ENCODE data around the gene CGB3. TPM values are rescaled to one million over a fixed set of nuclear protein-coding genes. Genes with fewer than 3 reads are reported as not detected.

Gene CGB3
- total RNA-seq, 1 experiment from 2014 or later, result 5.3 TPM

DNA sequence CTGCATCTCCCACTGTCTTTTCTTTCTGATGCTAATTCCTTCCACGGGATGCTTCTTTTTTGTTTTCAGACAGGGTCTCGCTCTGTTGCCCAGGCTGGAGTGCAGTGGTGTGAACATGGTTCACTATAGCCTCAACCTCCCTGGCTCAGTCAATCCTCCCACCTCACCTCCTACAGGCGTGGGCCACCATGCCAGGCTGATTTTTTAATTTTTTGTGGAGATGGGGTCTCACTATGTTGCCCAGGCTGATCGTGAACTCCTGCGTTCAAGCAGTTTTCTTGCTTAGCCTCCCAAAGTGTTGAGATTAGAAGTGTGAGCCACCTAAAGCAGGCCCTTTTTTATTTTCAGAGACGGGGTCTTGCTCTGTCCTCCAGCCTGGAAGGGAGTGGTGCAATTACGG, 35.8 kb downstream of the CGB3 start:
- no peak for DNase-seq (ENCODE audit: low read depth)

- no peak for DNase-seq (ENCODE audit: low read depth)
These were observed 36.8 kb downstream of the CGB3 start for GRCh38 chr19:48987323-48987722.

- no peak for DNase-seq (ENCODE audit: low read depth)
These were observed 37.9 kb downstream of the CGB3 start for GRCh38 chr19:48986211-48986610.

DNA sequence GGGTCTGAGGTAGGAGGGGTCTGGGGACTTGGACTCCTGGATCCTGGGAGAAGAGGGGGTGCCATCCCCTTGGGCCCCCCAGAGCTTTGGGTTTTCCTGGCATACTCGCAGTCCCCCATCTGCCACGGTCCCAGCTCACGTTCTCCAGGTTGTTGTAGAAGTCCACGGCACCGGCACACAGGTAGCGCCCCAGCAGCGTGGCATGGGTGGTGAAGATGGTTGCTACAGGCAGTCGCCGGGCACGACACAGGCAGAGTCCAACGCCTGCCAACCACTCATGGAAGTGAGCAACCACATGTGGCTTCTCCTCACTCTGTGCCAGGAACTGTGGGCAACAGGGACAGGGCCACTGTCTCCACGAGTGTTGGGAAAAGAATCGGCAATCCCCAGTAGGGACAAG, 38.4 kb downstream of the CGB3 start:
- no peak for DNase-seq (ENCODE audit: low read depth)

GRCh38 chr19:48982280-48982679, 41.9 kb downstream of the CGB3 start:
- DNase-seq (ENCODE audit: low read depth), result no peak

GRCh38 chr19:48977061-48977460, 47.1 kb downstream of the CGB3 start:
- no peak for DNase-seq (ENCODE audit: low read depth)

DNA sequence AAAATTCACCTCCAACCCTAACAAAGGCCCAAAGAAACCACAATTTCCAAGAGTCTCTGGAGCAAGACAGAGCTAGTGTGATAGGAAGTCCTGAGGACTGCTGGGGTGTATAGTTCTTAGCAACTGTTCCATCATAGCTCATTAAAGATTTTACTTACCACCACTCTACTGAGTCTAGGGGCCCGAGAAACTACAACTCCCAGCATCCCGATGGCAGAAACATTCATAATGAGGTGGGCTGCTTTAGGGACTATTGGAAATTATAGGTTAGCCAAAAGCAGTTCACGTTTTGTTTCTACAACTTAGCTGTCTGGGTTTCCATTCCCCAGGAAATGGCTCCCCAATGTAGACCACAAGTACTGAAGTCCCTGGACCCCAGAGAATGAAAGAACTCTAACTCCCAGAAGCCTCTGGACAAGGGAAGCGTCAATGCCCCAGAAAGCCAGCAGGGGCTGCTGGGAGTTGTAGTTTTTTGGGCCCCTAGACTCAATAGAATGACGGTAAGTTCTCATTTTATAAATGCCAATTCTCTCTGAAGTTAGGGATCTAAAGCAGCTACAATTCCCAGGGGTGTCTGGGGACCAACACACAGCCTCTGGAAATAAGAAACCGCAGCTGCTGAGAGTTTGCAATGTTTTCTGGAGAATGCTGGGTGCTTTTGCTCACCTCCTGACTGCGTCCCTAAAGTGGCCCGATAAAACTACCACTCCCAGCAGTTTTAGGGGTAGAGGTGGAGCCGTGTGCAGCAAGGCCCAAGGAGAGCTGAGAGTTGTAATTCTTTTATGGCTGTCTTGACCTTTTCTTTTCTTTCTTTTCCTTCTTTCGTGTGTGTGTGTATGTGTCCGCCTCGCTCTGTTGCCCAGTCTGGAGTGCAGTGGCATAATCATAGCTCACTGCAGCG, 47.9 kb downstream of the CGB3 start:
- DNase-seq (ENCODE audit: low read depth), result no peak

Other genes with a start within 250 kb of the CGB3 start
- 29.5 and 36.7 TPM in 2 replicates for gene BCAT2, start 213.3 kb downstream of the CGB3 start, total RNA-seq (2014; rRNA removed; shearing (Covaris generic))
- gene HSD17B14, start 187.8 kb downstream of the CGB3 start, total RNA-seq (2014; rRNA removed; shearing (Covaris generic)), result 0.69 TPM in 1 of 2 replicates, not detected in the other
- 2.1 and 4.5 TPM in 2 replicates for gene PLEKHA4, start 155.7 kb downstream of the CGB3 start, total RNA-seq (2014; rRNA removed; shearing (Covaris generic))
- gene PPP1R15A, start 151.9 kb downstream of the CGB3 start, total RNA-seq (2014; rRNA removed; shearing (Covaris generic)), result 50.7 and 56.2 TPM in 2 replicates
- not detected in 2 replicates for gene TULP2, start 125.6 kb downstream of the CGB3 start, total RNA-seq (2014; rRNA removed; shearing (Covaris generic))
- gene NUCB1, start 124.0 kb downstream of the CGB3 start, total RNA-seq (2014; rRNA removed; shearing (Covaris generic)), result 105 and 106 TPM in 2 replicates
- gene DHDH, start 90.6 kb downstream of the CGB3 start, total RNA-seq (2014; rRNA removed; shearing (Covaris generic)), result not detected in 2 replicates
- gene BAX, start 69.5 kb downstream of the CGB3 start, total RNA-seq (2014; rRNA removed; shearing (Covaris generic)), result 43.7 and 54.2 TPM in 2 replicates
- 754 and 855 TPM in 2 replicates for gene FTL, start 59.0 kb downstream of the CGB3 start, total RNA-seq (2014; rRNA removed; shearing (Covaris generic))
- gene GYS1, start 31.0 kb downstream of the CGB3 start, total RNA-seq (2014; rRNA removed; shearing (Covaris generic)), result 19.2 and 36.8 TPM in 2 replicates
- 550 and 590 TPM in 2 replicates for gene RUVBL2, start 30.4 kb downstream of the CGB3 start, total RNA-seq (2014; rRNA removed; shearing (Covaris generic))
- 0.60 and 4.0 TPM in 2 replicates for gene LHB, start 7.2 kb downstream of the CGB3 start, total RNA-seq (2014; rRNA removed; shearing (Covaris generic))
- gene CGB2, start 7.6 kb upstream of the CGB3 start, total RNA-seq (2014; rRNA removed; shearing (Covaris generic)), result 2.2 TPM in 1 of 2 replicates, not detected in the other
- gene CGB1, start 12.6 kb upstream of the CGB3 start, total RNA-seq (2014; rRNA removed; shearing (Covaris generic)), result not detected in 2 replicates
- 22.0 and 35.7 TPM in 2 replicates for gene CGB5, start 19.5 kb upstream of the CGB3 start, total RNA-seq (2014; rRNA removed; shearing (Covaris generic))
- gene CGB8, start 24.8 kb upstream of the CGB3 start, total RNA-seq (2014; rRNA removed; shearing (Covaris generic)), result 27.8 and 31.4 TPM in 2 replicates
- 4.3 and 6.8 TPM in 2 replicates for gene CGB7, start 33.4 kb upstream of the CGB3 start, total RNA-seq (2014; rRNA removed; shearing (Covaris generic))
- not detected in 2 replicates for gene NTF4, start 40.5 kb upstream of the CGB3 start, total RNA-seq (2014; rRNA removed; shearing (Covaris generic))
- gene KCNA7, start 48.4 kb upstream of the CGB3 start, total RNA-seq (2014; rRNA removed; shearing (Covaris generic)), result not detected in 2 replicates
- gene SNRNP70, start 61.1 kb upstream of the CGB3 start, total RNA-seq (2014; rRNA removed; shearing (Covaris generic)), result 179 and 191 TPM in 2 replicates
- 6.7 and 7.2 TPM in 2 replicates for gene LIN7B, start 90.0 kb upstream of the CGB3 start, total RNA-seq (2014; rRNA removed; shearing (Covaris generic))
- 2.3 and 2.6 TPM in 2 replicates for gene C19orf73, start 94.8 kb upstream of the CGB3 start, total RNA-seq (2014; rRNA removed; shearing (Covaris generic))
- 5.4 and 10.4 TPM in 2 replicates for gene PPFIA3, start 95.2 kb upstream of the CGB3 start, total RNA-seq (2014; rRNA removed; shearing (Covaris generic))
- not detected in 2 replicates for gene HRC, start 131.1 kb upstream of the CGB3 start, total RNA-seq (2014; rRNA removed; shearing (Covaris generic))
- 2.1 and 31.7 TPM in 2 replicates for gene TRPM4, start 133.5 kb upstream of the CGB3 start, total RNA-seq (2014; rRNA removed; shearing (Covaris generic))